Chondrocyte (in vitro differentiated cells): ENCODE results near the gene KCNQ4. TPM values are rescaled to one million over a fixed set of nuclear protein-coding genes. Genes with fewer than 3 reads are reported as not detected.

Source experiments
- DNase-seq: peaks from one replicate; pipeline ENCODE4 v3.0.0; 2021; ENCODE audit warnings: mixed read lengths, low spot score
- H3K27ac Mint-ChIP-seq: one replicate; pipeline ENCODE4 v1.8.0; 2021; ENCODE audit warnings: mild to moderate bottlenecking, moderate library complexity, mixed read lengths; ENCODE audit not compliant: unreplicated experiment
- H3K27me3 Mint-ChIP-seq: 2 replicates; pipeline ENCODE4 v1.8.0; 2021; ENCODE audit warnings: low read depth, mixed read lengths
- H3K36me3 Mint-ChIP-seq: 2 replicates; pipeline ENCODE4 v1.8.0; 2021; ENCODE audit warnings: low read depth, mixed read lengths
- H3K4me1 Mint-ChIP-seq: 2 replicates; pipeline ENCODE4 v1.8.0; 2021; ENCODE audit warnings: low read depth, mild to moderate bottlenecking, mixed read lengths
- H3K4me3 Mint-ChIP-seq: one replicate; pipeline ENCODE4 v1.8.0; 2021; ENCODE audit warnings: mild to moderate bottlenecking, moderate library complexity, mixed read lengths; ENCODE audit not compliant: unreplicated experiment
- H3K9me3 Mint-ChIP-seq: 2 replicates; pipeline ENCODE4 v1.8.0; 2021; ENCODE audit warnings: low read depth, mixed read lengths
- total RNA-seq: library from RNA; stranded (reverse); gene quantifications from 3 replicates; pipeline ENCODE4 v1.2.1, GENCODE V29; 2021
- TF ChIP-seq, protein P1 (sequence below): fragments of 200-600 bp; sonication (generic); IDR thresholded peaks from 2 replicates; pipeline ENCODE4 v1.5.0; 2021; ENCODE audit warnings: antibody characterized with exemption, mild to moderate bottlenecking, moderate library complexity

The KCNQ4 gene
- total RNA-seq, 1 donor from 2014 or later, result 3.4 TPM

DNA sequence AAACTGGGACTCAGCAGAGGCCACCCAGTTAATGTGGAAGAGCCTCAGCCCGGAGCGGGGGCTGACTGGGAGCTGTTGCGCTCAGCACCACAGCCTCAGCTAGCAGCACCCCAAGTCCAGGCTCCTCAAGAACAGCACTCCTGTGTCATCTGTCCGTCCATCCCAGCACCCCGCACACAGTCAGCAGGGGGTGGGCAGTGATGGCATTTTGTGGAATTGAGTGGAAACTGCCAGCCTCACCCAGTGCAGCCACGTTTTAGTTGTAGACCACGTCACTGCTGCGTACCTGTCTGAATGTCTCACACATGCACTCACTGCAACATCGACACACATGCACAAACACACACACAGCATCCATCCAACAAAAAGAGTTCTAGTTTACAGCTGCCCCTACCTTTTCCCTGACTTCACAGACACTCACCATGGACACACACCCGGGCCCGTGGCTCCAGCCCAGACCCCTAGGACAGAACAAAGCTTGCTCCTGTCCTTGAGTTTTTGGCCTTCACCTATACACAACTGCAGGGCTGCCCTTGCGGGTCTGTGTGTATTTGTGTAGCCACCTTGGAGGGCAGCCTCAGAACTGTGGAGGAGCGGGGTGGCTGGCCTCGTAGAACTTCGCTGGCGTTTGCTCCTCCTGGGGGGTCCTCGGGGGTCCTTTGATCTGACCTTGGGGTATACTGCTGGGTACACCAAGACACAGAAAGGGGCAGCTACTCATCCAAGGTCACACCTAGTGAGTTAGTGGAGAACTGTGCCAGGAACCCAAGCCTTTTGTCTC is 5.2 kb downstream of the KCNQ4 start:
- no peak overlapping the region for H3K27ac Mint-ChIP-seq
- H3K4me3 Mint-ChIP-seq, result no peak overlapping the region
- TF ChIP-seq, protein P1, sequence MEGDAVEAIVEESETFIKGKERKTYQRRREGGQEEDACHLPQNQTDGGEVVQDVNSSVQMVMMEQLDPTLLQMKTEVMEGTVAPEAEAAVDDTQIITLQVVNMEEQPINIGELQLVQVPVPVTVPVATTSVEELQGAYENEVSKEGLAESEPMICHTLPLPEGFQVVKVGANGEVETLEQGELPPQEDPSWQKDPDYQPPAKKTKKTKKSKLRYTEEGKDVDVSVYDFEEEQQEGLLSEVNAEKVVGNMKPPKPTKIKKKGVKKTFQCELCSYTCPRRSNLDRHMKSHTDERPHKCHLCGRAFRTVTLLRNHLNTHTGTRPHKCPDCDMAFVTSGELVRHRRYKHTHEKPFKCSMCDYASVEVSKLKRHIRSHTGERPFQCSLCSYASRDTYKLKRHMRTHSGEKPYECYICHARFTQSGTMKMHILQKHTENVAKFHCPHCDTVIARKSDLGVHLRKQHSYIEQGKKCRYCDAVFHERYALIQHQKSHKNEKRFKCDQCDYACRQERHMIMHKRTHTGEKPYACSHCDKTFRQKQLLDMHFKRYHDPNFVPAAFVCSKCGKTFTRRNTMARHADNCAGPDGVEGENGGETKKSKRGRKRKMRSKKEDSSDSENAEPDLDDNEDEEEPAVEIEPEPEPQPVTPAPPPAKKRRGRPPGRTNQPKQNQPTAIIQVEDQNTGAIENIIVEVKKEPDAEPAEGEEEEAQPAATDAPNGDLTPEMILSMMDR, result no peak
- H3K9me3 Mint-ChIP-seq, result no peaks in the 10 kb centered on the region
- no peak for DNase-seq
- peaks cover 22% of the 10 kb centered on the region for H3K4me1 Mint-ChIP-seq
- H3K36me3 Mint-ChIP-seq, result peaks cover 2% of the 10 kb centered on the region
- H3K27me3 Mint-ChIP-seq, result peaks cover 6% of the 10 kb centered on the region

DNA sequence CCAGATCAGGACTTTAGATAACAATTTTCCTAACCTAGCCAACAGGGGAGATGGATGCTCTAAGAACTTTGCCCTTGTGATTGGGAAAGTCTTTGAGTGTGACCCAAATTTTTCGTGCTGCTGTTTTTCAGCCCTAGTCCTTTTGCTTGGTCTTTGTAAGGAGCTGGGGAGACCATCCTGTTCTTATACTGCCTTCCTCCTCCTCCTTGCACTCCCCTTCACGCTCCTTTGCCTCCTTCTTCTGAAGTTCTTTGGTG is 5.7 kb downstream of the KCNQ4 start:
- H3K36me3 Mint-ChIP-seq, result peaks cover 2% of the 10 kb centered on the region
- DNase-seq, result no peak
- H3K27ac Mint-ChIP-seq, result no peak overlapping the region
- no peak overlapping the region for H3K4me3 Mint-ChIP-seq
- no peaks in the 10 kb centered on the region for H3K9me3 Mint-ChIP-seq
- peaks cover 7% of the 10 kb centered on the region for H3K27me3 Mint-ChIP-seq
- TF ChIP-seq, protein P1, result no peak
- peaks cover 22% of the 10 kb centered on the region for H3K4me1 Mint-ChIP-seq

DNA sequence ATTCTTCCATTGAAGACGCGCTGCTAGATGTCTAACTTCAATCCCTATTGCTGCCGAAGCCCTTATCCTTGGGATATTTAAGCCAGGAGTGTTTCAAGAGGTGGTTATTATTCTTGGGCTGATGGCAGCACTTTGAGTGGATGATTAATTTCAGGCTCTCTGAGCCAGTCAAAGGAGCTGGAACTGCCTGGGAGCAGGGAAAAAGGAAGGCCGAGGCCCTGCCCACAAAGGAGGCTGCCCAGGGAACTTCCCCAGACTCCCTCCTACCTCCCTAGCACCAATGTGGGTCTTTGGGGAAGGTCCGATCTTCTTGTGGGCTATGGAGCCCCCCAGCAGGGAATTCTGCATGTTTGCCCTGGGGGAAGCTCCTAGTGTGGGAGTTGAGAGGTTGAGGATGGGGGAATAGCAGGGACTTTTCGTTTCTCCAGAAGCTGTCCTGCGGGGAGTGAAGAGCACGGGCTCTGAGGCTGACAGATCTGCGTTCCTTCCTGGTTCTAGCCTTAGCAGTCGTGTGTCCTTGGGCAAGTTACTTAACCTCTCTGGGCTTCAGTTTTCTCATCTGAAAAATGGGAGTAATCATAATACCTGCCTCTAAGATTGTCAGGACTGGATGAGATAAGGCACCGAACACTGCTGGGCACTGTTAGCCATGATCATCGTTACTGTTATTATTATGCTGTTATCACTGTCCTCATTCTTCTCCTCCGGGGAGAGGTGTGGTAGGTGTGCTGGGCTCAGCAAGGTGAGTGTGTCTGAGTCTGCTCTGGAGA is 6.3 kb downstream of the KCNQ4 start:
- H3K27me3 Mint-ChIP-seq, result peaks cover 7% of the 10 kb centered on the region
- peaks cover 18% of the 10 kb centered on the region for H3K4me1 Mint-ChIP-seq
- H3K9me3 Mint-ChIP-seq, result no peaks in the 10 kb centered on the region
- peaks cover 2% of the 10 kb centered on the region for H3K36me3 Mint-ChIP-seq
- TF ChIP-seq, protein P1, result no peak
- no peak overlapping the region for H3K4me3 Mint-ChIP-seq
- DNase-seq, result no peak
- H3K27ac Mint-ChIP-seq, result peak overlapping the region; percentile 18

DNA sequence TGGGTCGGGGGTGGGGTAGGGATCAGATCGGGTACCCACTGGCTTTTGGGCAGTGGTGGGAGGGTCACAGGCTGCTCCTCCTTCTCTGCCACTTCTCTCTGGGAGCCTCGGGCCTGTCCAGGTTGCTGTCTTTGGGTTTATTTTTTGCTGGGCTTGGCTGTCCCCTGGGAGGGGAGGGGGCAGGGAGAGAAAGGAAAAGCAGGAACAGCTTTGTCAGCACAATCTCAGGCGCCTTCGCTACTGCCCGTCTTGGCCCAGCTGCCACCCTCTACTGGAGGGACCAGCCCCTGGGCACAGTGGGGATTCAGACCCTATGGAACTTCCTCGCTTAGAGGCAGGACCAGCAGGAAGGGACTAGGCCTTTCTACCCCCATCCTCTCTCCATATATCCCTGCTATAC is 8.4 kb downstream of the KCNQ4 start:
- Mint-ChIP-seq H3K4me1 (peaks cover 33% of the 10 kb centered on the region), H3K36me3 (peaks cover 2% of the 10 kb centered on the region), H3K27me3 (peaks cover 7% of the 10 kb centered on the region), H3K9me3 (no peaks in the 10 kb centered on the region), H3K4me3 (no peak overlapping the region), H3K27ac (no peak overlapping the region)
- TF ChIP-seq, protein P1, result no peak
- DNase-seq, result no peak

DNA sequence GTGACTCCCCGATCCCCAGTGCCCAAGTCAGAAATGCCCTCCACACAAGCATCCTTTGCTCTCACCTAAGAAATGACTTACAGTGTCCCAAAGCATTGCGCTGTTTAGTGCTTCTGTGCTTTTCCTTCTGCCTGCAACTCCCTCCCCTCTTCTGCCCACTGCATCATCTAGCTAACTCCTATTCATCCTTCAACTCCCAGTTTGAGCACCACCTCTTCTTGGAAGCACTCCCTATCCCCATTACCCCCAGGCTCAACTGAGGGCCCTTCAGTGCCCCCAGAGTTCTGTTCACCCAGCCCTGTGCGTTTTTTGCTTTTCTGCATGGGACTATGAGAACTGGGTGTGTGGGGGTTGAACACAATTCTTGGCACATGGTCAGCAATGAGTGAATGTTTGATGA is 10.0 kb downstream of the KCNQ4 start:
- H3K36me3 Mint-ChIP-seq, result peaks cover 2% of the 10 kb centered on the region
- H3K4me3 Mint-ChIP-seq, result no peak overlapping the region
- peaks cover 7% of the 10 kb centered on the region for H3K27me3 Mint-ChIP-seq
- no peaks in the 10 kb centered on the region for H3K9me3 Mint-ChIP-seq
- H3K4me1 Mint-ChIP-seq, result peaks cover 41% of the 10 kb centered on the region
- no peak for DNase-seq
- TF ChIP-seq, protein P1, result no peak
- H3K27ac Mint-ChIP-seq, result no peak overlapping the region
